ENCODE measurements around the gene MED19.

The MED19 gene, protein sequence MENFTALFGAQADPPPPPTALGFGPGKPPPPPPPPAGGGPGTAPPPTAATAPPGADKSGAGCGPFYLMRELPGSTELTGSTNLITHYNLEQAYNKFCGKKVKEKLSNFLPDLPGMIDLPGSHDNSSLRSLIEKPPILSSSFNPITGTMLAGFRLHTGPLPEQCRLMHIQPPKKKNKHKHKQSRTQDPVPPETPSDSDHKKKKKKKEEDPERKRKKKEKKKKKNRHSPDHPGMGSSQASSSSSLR

DNA sequence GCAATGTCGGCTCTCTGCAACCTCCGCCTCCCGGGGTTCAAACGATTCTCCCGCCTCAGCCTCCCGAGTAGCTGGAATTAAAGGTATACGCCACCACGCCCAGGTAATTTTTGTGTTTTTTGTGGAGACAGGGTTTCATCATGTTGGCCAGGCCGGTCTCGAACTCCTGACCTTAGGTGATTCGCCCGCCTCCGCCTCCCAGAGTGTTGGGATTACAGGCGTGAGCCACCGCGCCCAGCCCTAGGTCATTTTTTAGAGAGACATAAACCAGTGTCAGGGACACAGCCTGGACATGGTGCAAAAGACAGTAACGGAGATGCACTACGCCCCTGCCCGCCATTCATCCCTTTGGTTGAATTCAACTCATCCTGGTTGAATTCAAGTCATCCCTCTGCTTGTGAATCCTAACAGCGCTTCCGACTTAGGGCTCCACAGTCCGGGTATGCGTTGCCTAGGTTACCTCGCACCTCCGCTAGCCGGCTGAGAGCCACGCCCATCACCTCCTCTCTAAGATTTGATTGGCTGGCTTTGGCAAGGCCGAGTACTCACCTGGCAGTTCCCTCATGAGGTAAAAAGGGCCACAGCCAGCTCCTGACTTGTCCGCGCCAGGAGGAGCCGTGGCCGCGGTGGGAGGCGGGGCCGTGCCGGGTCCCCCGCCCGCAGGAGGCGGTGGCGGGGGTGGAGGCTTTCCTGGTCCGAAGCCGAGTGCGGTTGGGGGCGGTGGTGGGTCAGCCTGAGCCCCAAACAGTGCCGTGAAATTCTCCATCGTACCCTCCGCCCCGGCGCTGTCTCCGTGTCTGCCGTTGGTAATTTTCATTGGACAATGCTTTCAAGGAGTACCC is at the start of gene MED19:
TSS of gene MED19 (minus strand) at position 802 of the 842 bp plus-strand sequence. CDS start at position 766, 36 bp downstream.
- H3K27ac Mint-ChIP-seq = peak within 1 kb of the TSS; percentile 98
- peaks cover 20% of the 10 kb centered on the region for H3K9me3 Mint-ChIP-seq
- peak; percentile 82 for DNase-seq
- H3K4me3 Mint-ChIP-seq = peak within 1 kb of the TSS; percentile 100
- peaks cover 33% of the 10 kb centered on the region for H3K4me1 Mint-ChIP-seq
- TF ChIP-seq, protein P1, sequence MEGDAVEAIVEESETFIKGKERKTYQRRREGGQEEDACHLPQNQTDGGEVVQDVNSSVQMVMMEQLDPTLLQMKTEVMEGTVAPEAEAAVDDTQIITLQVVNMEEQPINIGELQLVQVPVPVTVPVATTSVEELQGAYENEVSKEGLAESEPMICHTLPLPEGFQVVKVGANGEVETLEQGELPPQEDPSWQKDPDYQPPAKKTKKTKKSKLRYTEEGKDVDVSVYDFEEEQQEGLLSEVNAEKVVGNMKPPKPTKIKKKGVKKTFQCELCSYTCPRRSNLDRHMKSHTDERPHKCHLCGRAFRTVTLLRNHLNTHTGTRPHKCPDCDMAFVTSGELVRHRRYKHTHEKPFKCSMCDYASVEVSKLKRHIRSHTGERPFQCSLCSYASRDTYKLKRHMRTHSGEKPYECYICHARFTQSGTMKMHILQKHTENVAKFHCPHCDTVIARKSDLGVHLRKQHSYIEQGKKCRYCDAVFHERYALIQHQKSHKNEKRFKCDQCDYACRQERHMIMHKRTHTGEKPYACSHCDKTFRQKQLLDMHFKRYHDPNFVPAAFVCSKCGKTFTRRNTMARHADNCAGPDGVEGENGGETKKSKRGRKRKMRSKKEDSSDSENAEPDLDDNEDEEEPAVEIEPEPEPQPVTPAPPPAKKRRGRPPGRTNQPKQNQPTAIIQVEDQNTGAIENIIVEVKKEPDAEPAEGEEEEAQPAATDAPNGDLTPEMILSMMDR (IDR thresholded peaks at IDR 0.05) = no peak
- H3K36me3 Mint-ChIP-seq (ENCODE audit: low read depth) = peaks cover 48% of the 10 kb centered on the region
- peaks cover 2% of the 10 kb centered on the region for H3K27me3 Mint-ChIP-seq (ENCODE audit: low read depth, poor library complexity)

DNA sequence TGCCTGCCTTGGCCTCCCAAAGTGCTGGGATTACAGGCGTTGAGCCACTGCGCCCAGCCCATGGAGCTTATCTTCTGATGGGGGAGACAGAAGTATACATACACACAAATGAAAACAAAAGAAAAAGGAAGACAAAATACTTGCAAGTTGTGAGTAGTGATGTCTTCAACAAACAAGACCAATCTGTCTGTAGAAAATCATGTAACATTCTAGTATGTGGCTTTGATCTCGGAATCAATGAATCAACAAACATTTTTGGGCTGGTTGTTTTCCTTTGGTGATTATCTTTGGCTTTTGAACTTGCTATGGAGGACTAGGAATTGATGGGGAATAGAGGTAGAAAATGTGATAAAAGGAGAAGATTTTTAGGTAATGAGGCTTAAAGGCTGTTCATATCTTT is 46.2 kb upstream of the MED19 start:
- no peak overlapping the region for H3K27ac Mint-ChIP-seq
- H3K4me3 Mint-ChIP-seq = no peak overlapping the region
- H3K4me1 Mint-ChIP-seq = peaks cover 12% of the 10 kb centered on the region
- no peaks in the 10 kb centered on the region for H3K9me3 Mint-ChIP-seq
- no peaks in the 10 kb centered on the region for H3K36me3 Mint-ChIP-seq (ENCODE audit: low read depth)
- no peaks in the 10 kb centered on the region for H3K27me3 Mint-ChIP-seq (ENCODE audit: low read depth, poor library complexity)
- TF ChIP-seq, protein P1 (IDR thresholded peaks at IDR 0.05) = no peak
- DNase-seq = no peak

DNA sequence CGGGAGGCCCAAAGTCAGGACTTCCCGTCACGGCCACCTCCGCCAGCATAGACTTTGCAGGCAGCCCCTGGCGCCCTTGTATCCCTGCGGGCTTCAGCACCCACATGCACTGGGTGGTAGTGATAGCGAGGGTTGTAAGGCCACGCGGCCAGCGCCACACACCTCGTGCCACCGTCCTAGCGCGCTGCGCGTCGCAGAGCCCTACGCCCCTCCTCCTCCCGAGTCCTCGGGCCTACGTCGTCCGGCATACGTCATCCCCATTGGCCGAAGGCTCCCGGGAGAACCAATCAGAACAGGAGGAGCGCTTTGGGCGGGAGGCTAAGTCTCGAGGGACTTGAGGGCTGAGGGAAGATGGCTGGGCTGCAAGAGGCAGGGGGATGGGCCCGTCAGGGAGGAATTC is 40.9 kb upstream of the MED19 start:
- H3K27ac Mint-ChIP-seq = no peak overlapping the region
- DNase-seq = no peak
- TF ChIP-seq, protein P1 (IDR thresholded peaks at IDR 0.05) = no peak
- H3K9me3 Mint-ChIP-seq = no peaks in the 10 kb centered on the region
- peaks cover 7% of the 10 kb centered on the region for H3K4me1 Mint-ChIP-seq
- no peak overlapping the region for H3K4me3 Mint-ChIP-seq
- H3K36me3 Mint-ChIP-seq (ENCODE audit: low read depth) = peaks cover 5% of the 10 kb centered on the region
- H3K27me3 Mint-ChIP-seq (ENCODE audit: low read depth, poor library complexity) = no peaks in the 10 kb centered on the region

DNA sequence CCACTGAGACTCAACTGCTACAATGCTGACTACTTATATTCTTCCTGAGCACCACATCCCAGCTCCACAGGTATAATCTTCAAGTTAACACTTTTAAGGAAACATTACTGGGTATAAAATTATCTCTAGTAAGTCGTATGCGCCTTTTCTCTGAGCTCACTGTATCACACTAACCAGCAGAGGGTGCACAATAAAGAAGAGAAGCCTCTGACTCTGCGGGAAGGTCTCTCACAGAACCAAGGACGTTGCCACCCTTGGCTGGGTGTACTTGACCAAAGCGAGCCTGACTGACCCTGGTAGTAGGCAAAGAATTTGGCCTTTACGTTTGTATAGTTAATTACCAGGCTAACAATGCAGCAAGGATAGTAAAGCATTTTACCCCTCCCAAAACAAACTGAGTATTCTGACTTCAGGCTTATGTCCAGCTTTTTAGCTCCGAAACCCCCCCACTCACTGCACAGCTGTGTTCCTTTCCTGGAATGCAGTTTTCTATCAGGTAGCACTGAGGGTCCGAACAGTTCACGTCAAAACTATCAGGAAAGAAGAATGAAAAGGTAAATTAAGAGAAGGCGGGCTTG is 39.8 kb upstream of the MED19 start, which contains the start of gene BTBD18:
TSS of gene BTBD18 (minus strand) at position 144 of the 578 bp plus-strand sequence. CDS start 631 bp downstream, outside the sequence.
- Mint-ChIP-seq H3K27me3 (ENCODE audit: low read depth, poor library complexity) (no peaks in the 10 kb centered on the region), H3K4me1 (peaks cover 7% of the 10 kb centered on the region), H3K36me3 (ENCODE audit: low read depth) (peaks cover 11% of the 10 kb centered on the region), H3K27ac (no peak within 1 kb of the TSS), H3K9me3 (no peaks in the 10 kb centered on the region), H3K4me3 (no peak within 1 kb of the TSS)
- no peak for DNase-seq
- TF ChIP-seq, protein P1 (IDR thresholded peaks at IDR 0.05) = peak; percentile 34

DNA sequence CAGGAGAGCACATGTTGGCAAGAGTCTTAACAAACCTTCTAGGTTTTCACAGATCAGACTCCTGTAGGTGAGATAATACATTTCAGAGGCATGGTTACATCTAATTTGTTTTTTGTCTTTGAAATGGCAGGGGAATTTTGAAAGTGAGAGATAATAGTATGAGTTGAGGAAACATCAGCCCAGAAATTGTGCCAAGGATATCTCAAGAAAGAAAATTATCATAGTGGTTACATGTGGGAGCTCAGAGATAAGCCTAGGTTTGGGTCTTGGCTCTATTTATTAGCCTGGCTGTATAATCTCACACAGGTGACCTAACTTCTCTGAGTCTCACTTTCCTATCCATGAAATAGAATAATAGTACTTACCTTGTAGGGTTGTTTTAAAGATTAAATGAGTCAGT is 39.2 kb upstream of the MED19 start:
- no peak overlapping the region for H3K27ac Mint-ChIP-seq
- TF ChIP-seq, protein P1 (IDR thresholded peaks at IDR 0.05) = no peak
- H3K9me3 Mint-ChIP-seq = no peaks in the 10 kb centered on the region
- no peak overlapping the region for H3K4me3 Mint-ChIP-seq
- peaks cover 11% of the 10 kb centered on the region for H3K36me3 Mint-ChIP-seq (ENCODE audit: low read depth)
- DNase-seq = no peak
- H3K4me1 Mint-ChIP-seq = peaks cover 7% of the 10 kb centered on the region
- no peaks in the 10 kb centered on the region for H3K27me3 Mint-ChIP-seq (ENCODE audit: low read depth, poor library complexity)
